Thyroid gland (tissue), 4 donors: ENCODE measurements around the gene MAEA.

Source experiments
- CTCF ChIP-seq, 6 experiments: fragments of 200-600 bp in 3 of 6; fragments of 450-650 bp in 3 of 6; sonication (generic) in 3 of 6; IDR thresholded peaks; one replicate each; pipeline ENCODE4 v1.5.1; 2016 to 2019; ENCODE audit warnings: antibody characterized with exemption in 6 of 6, mild to moderate bottlenecking in 2 of 6, inconsistent platforms in 1 of 6, moderate library complexity in 1 of 6
- POLR2A ChIP-seq, 2 donors: fragments of 450-650 bp; IDR thresholded peaks; one replicate each; pipeline ENCODE4 v1.6.1; 2017; ENCODE audit warnings: antibody characterized with exemption in 2 of 2, mild to moderate bottlenecking in 2 of 2, moderate library complexity in 1 of 2

GRCh38 chr4:1271686-1272085 lies 18.0 kb upstream of the MAEA start:
- TF ChIP-seq CTCF (IDR thresholded peaks at IDR 0.05): no peak
- TF ChIP-seq POLR2A (IDR thresholded peaks at IDR 0.05): no peak
